Stomach (tissue), 9 donors: ENCODE measurements around the gene SHISA6. TPM values are rescaled to one million over a fixed set of nuclear protein-coding genes. Genes with fewer than 3 reads are reported as not detected.

Experiments used
- DNase-seq, 2 donors: peaks; one replicate each; pipeline versions ENCODE4 v3.0.0 to v3.0.0-alpha.2; 2013 to 2019
- H3K27ac ChIP-seq, 5 donors: fragments of 200-600 bp in 4 of 5; sonication (generic) in 4 of 5; one replicate each; pipeline ENCODE4 v1.5.1; 2013 to 2019; ENCODE audit warnings: mild to moderate bottlenecking in 1 of 5, moderate library complexity in 1 of 5
- H3K27me3 ChIP-seq, 3 donors: fragments of 200-600 bp; sonication (generic); one replicate each; pipeline ENCODE4 v1.5.1; 2017 to 2019; ENCODE audit warnings: mixed run types in 1 of 3
- H3K36me3 ChIP-seq, 4 donors: fragments of 200-600 bp; sonication (generic); 1 replicate in 3 of 4; 2 replicates in 1 of 4; pipeline ENCODE4 v1.5.1; 2016 to 2019
- H3K4me1 ChIP-seq, 4 donors: fragments of 200-600 bp; sonication (generic); one replicate each; pipeline ENCODE4 v1.5.1; 2016 to 2019
- H3K4me3 ChIP-seq, 4 donors: fragments of 200-600 bp; sonication (generic) in 3 of 4; one replicate each; pipeline ENCODE4 v1.5.1; 2016 to 2019; ENCODE audit warnings: mild to moderate bottlenecking in 1 of 4
- H3K9me3 ChIP-seq, 4 donors: fragments of 200-600 bp; sonication (generic); one replicate each; pipeline ENCODE4 v1.5.1; 2016 to 2019
- CTCF ChIP-seq, 7 experiments: fragments of 450-650 bp in 4 of 7; fragments of 200-600 bp in 3 of 7; sonication (generic) in 3 of 7; IDR thresholded peaks; one replicate each; pipeline ENCODE4 v1.5.1; 2016 to 2019; ENCODE audit warnings: antibody characterized with exemption in 7 of 7, control low read depth in 2 of 7, mild to moderate bottlenecking in 1 of 7
- EP300 ChIP-seq: sonication (generic); formaldehyde crosslinking; IDR thresholded peaks from one replicate; pipeline ENCODE4 v1.6.1; 2017; ENCODE audit warnings: antibody characterized with exemption
- POLR2A ChIP-seq, 4 donors: fragments of 450-650 bp; IDR thresholded peaks; one replicate each; pipeline ENCODE4 v1.6.1; 2016; ENCODE audit warnings: antibody characterized with exemption in 4 of 4, control low read depth in 2 of 4, mild to moderate bottlenecking in 1 of 4, moderate library complexity in 1 of 4
- POLR2AphosphoS5 ChIP-seq, 3 donors: sonication (generic); formaldehyde crosslinking; IDR thresholded peaks; one replicate each; pipeline ENCODE4 v1.6.1; 2016; ENCODE audit warnings: antibody characterized with exemption in 3 of 3
- WGBS, 5 donors: extraction: QIAGEN DNeasy Blood & Tissue Kit in 3 of 5; methylation state at CpG; one replicate each; pipeline versions ENCODE4 v1.1.5 to v1.1.7; 2013 to 2018; 5-methylcytosine and 5-hydroxymethylcytosine counted together
- intact Hi-C: fragments of 100-400 bp; cut with DNase I; formaldehyde crosslinking; loops from one replicate; pipeline ENCODE4 v1.15.1; 2023; ENCODE audit warnings: low total_unique reads
- polyA plus RNA-seq, 3 donors: library from polyadenylated mRNA; stranded (reverse); fragments of 200-250 nt; gene quantifications; one replicate each; pipeline ENCODE4 v1.2.3, GENCODE V29; 2013
- total RNA-seq, 5 donors: library from RNA; depleted of rRNA; stranded (reverse); fragments of >200 nt; gene quantifications; one replicate each; pipeline versions ENCODE4 v1.1.0 to v1.2.3, GENCODE V29; 2014 to 2016
- donor health status: healthy with polysubstance abuse.
- donor health status: Bipolar disorder and iron deficiency.
- donor health status: healthy.

Gene SHISA6
- total and polyA plus RNA-seq, 8 donors: 0.15 to 3.6 (median 1.3) TPM; not detected in 1

GRCh38 chr17:11389583-11389982 lies 148.6 kb downstream of the SHISA6 start:
- Histone ChIP-seq H3K4me1 (no peaks in the 10 kb centered on the region), H3K27me3 (no peaks in the 10 kb centered on the region), H3K27ac (no peak overlapping the region), H3K4me3 (no peak overlapping the region), H3K36me3 (no peaks in the 10 kb centered on the region), H3K9me3 (peaks cover 0 to 14% (median 8%) of the 10 kb centered on the region in 4 donors)
- TF ChIP-seq POLR2A (IDR thresholded peaks at IDR 0.05) (no peak), POLR2AphosphoS5 (IDR thresholded peaks at IDR 0.05) (no peak), EP300 (no peak), CTCF (IDR thresholded peaks at IDR 0.05) (no peak)
- 47 to 79% (median 61%) methylated on average over 2 of the region's 2 CpGs for WGBS, 5 donors
- DNase-seq: no peak
- intact Hi-C loops: no loop called here

- TF ChIP-seq EP300 (no peak), POLR2A (IDR thresholded peaks at IDR 0.05) (no peak), CTCF (IDR thresholded peaks at IDR 0.05) (no peak), POLR2AphosphoS5 (IDR thresholded peaks at IDR 0.05) (no peak)
- Histone ChIP-seq H3K27ac (no peak overlapping the region), H3K27me3 (no peaks in the 10 kb centered on the region), H3K9me3 (peaks cover 0 to 14% (median 8%) of the 10 kb centered on the region in 4 donors), H3K36me3 (no peaks in the 10 kb centered on the region), H3K4me3 (no peak overlapping the region), H3K4me1 (no peaks in the 10 kb centered on the region)
- WGBS, 5 donors: 59 to 76% (median 72%) methylated on average over 4 of the region's 4 CpGs
- intact Hi-C loops: no loop called here
- no peak for DNase-seq
These were observed 150.1 kb downstream of the SHISA6 start for GRCh38 chr17:11391134-11391533.

- Histone ChIP-seq H3K9me3 (peaks cover 5 to 32% (median 21%) of the 10 kb centered on the region in 4 donors), H3K36me3 (no peaks in the 10 kb centered on the region), H3K27ac (no peak overlapping the region), H3K4me1 (no peaks in the 10 kb centered on the region), H3K4me3 (no peak overlapping the region), H3K27me3 (no peaks in the 10 kb centered on the region)
- TF ChIP-seq POLR2A (IDR thresholded peaks at IDR 0.05) (no peak), POLR2AphosphoS5 (IDR thresholded peaks at IDR 0.05) (peak in 1 of 3 donors; percentile 32)
- 38 to 51% (median 44%) methylated on average over 8 of the region's 8 CpGs for WGBS, 5 donors
- DNase-seq: peak in 1 of 2 donors; percentile 48
- intact Hi-C loops: no loop called here
These were observed 163.6 kb downstream of the SHISA6 start for GRCh38 chr17:11404431-11405276.

- no peaks in the 10 kb centered on the region for H3K27me3 ChIP-seq
- H3K27ac ChIP-seq: no peak overlapping the region
- intact Hi-C loops: no loop called here
- H3K9me3 ChIP-seq: peaks cover 2 to 22% (median 11%) of the 10 kb centered on the region in 4 donors
- no peak overlapping the region for H3K4me3 ChIP-seq
- DNase-seq: no peak
- no peaks in the 10 kb centered on the region for H3K36me3 ChIP-seq
- 19 to 49% (median 26%) methylated on average over 3 of the region's 3 CpGs for WGBS, 5 donors
- no peak for TF ChIP-seq POLR2AphosphoS5 (IDR thresholded peaks at IDR 0.05)
- no peak for TF ChIP-seq CTCF (IDR thresholded peaks at IDR 0.05)
- H3K4me1 ChIP-seq: no peaks in the 10 kb centered on the region
These were observed 165.7 kb downstream of the SHISA6 start for GRCh38 chr17:11406716-11407115.

GRCh38 chr17:11412654-11413053 lies 171.6 kb downstream of the SHISA6 start:
- Histone ChIP-seq H3K9me3 (no peaks in the 10 kb centered on the region), H3K4me1 (no peaks in the 10 kb centered on the region), H3K27me3 (no peaks in the 10 kb centered on the region), H3K27ac (no peak overlapping the region), H3K36me3 (no peaks in the 10 kb centered on the region), H3K4me3 (no peak overlapping the region)
- TF ChIP-seq CTCF (IDR thresholded peaks at IDR 0.05) (no peak), POLR2A (IDR thresholded peaks at IDR 0.05) (no peak), POLR2AphosphoS5 (IDR thresholded peaks at IDR 0.05) (no peak), EP300 (no peak)
- WGBS, 5 donors: 53 to 67% (median 62%) methylated on average over 6 of the region's 6 CpGs
- peak in 1 of 2 donors; percentile 26 for DNase-seq
- intact Hi-C loops: no loop called here
